Thoracic aorta (tissue), 2 donors: Measurements from ENCODE around the gene COLEC12. TPM values are rescaled to one million over a fixed set of nuclear protein-coding genes. Genes with fewer than 3 reads are reported as not detected.

Experiments used
- ATAC-seq: fragments of 150-250 bp; one replicate; pipeline ENCODE4 v1.8.0; 2017; ENCODE audit warnings: low read depth; ENCODE audit not compliant: insufficient number of reproducible peaks, low FRiP score
- DNase-seq: peaks from one replicate; pipeline ENCODE4 v3.0.0-alpha.2; 2020; ENCODE audit warnings: low spot score
- H3K27ac ChIP-seq, 2 donors: fragments of 200-600 bp; sonication (generic); 1 replicate in 1 of 2; 2 replicates in 1 of 2; pipeline ENCODE4 v1.5.1; 2016; ENCODE audit warnings: mild to moderate bottlenecking in 2 of 2, moderate library complexity in 2 of 2
- H3K27me3 ChIP-seq: fragments of 200-600 bp; sonication (generic); replicated peaks from 2 replicates; pipeline ENCODE4 v1.6.0; 2016; ENCODE audit warnings: mild to moderate bottlenecking; ENCODE audit not compliant: insufficient read depth
- H3K36me3 ChIP-seq: fragments of 200-600 bp; sonication (generic); one replicate; pipeline ENCODE4 v1.5.1; 2016
- H3K4me1 ChIP-seq, 2 donors: fragments of 200-600 bp; sonication (generic); 1 replicate in 1 of 2; 2 replicates in 1 of 2; pipeline versions ENCODE4 v1.5.1 to v1.6.0; 2016; ENCODE audit warnings: low read depth in 2 of 2, mild to moderate bottlenecking in 1 of 2; ENCODE audit not compliant: control insufficient read depth in 1 of 2
- H3K4me3 ChIP-seq: fragments of 200-600 bp; sonication (generic); 2 replicates; pipeline ENCODE4 v1.5.1; 2016; ENCODE audit warnings: mild to moderate bottlenecking
- H3K9me3 ChIP-seq: fragments of 200-600 bp; sonication (generic); 2 replicates; pipeline ENCODE4 v1.5.1; 2016
- total RNA-seq, 2 donors: library from RNA; depleted of rRNA; stranded (reverse); fragments of >200 nt; gene quantifications; one replicate each; pipeline versions ENCODE4 v1.1.0 to v1.2.3, GENCODE V29; 2016
- TF ChIP-seq, protein P1 (sequence below): fragments of 200-600 bp; sonication (generic); IDR thresholded peaks from one replicate; pipeline ENCODE4 v1.5.1; 2019; ENCODE audit warnings: antibody characterized with exemption

COLEC12 gene
- total RNA-seq, 2 donors from 2014 or later, result 19.3 to 21.3 TPM

GRCh38 chr18:513826-514530 is 13.5 kb upstream of the COLEC12 start:
- H3K27me3 ChIP-seq, result no peaks in the 10 kb centered on the region
- no peak overlapping the region for H3K27ac ChIP-seq
- no peak overlapping the region for H3K4me3 ChIP-seq
- DNase-seq (no peak), ATAC-seq (no peak)
- H3K4me1 ChIP-seq, result peaks cover 0 to 6% of the 10 kb centered on the region in 2 donors
- TF ChIP-seq, protein P1, sequence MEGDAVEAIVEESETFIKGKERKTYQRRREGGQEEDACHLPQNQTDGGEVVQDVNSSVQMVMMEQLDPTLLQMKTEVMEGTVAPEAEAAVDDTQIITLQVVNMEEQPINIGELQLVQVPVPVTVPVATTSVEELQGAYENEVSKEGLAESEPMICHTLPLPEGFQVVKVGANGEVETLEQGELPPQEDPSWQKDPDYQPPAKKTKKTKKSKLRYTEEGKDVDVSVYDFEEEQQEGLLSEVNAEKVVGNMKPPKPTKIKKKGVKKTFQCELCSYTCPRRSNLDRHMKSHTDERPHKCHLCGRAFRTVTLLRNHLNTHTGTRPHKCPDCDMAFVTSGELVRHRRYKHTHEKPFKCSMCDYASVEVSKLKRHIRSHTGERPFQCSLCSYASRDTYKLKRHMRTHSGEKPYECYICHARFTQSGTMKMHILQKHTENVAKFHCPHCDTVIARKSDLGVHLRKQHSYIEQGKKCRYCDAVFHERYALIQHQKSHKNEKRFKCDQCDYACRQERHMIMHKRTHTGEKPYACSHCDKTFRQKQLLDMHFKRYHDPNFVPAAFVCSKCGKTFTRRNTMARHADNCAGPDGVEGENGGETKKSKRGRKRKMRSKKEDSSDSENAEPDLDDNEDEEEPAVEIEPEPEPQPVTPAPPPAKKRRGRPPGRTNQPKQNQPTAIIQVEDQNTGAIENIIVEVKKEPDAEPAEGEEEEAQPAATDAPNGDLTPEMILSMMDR, result no peak
- H3K9me3 ChIP-seq, result no peaks in the 10 kb centered on the region
- no peaks in the 10 kb centered on the region for H3K36me3 ChIP-seq

GRCh38 chr18:512957-513356 is 12.5 kb upstream of the COLEC12 start:
- no peaks in the 10 kb centered on the region for H3K27me3 ChIP-seq
- DNase-seq (no peak), ATAC-seq (no peak)
- H3K4me1 ChIP-seq, result no peaks in the 10 kb centered on the region
- no peaks in the 10 kb centered on the region for H3K9me3 ChIP-seq
- TF ChIP-seq, protein P1, result no peak
- H3K4me3 ChIP-seq, result no peak overlapping the region
- H3K27ac ChIP-seq, result no peak overlapping the region
- no peaks in the 10 kb centered on the region for H3K36me3 ChIP-seq

- DNase-seq (no peak), ATAC-seq (no peak)
- Histone ChIP-seq H3K4me3 (no peak overlapping the region), H3K9me3 (no peaks in the 10 kb centered on the region), H3K36me3 (no peaks in the 10 kb centered on the region), H3K27me3 (no peaks in the 10 kb centered on the region), H3K4me1 (no peaks in the 10 kb centered on the region), H3K27ac (no peak overlapping the region)
- TF ChIP-seq, protein P1, result no peak
Observed at GRCh38 chr18:508835-509234, 8.3 kb upstream of the COLEC12 start.

DNA sequence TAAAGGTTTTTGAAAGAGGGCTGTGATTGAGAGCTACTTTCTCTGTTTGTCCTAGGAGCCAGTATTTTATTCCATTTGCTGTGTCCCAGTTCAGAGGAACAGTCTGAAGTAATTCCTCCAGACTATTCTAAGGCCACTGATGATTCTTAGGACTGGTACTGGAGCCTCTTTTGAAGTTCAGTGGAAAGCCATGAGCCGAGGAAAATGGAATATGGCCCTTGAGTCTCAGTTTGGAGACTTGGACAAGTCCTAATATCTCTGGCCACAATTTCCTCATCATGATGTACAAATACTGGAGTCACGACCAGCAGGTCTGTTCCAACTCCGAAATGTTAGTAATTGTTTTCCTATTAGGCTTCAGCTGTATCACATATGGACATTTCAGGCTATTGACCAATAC is 7.1 kb upstream of the COLEC12 start:
- TF ChIP-seq, protein P1, result no peak
- no peak overlapping the region for H3K27ac ChIP-seq
- ATAC-seq, result no peak
- no peak for DNase-seq
- no peaks in the 10 kb centered on the region for H3K9me3 ChIP-seq
- H3K27me3 ChIP-seq, result no peaks in the 10 kb centered on the region
- H3K36me3 ChIP-seq, result no peaks in the 10 kb centered on the region
- no peaks in the 10 kb centered on the region for H3K4me1 ChIP-seq
- no peak overlapping the region for H3K4me3 ChIP-seq

GRCh38 chr18:506801-507200 is 6.3 kb upstream of the COLEC12 start:
- H3K27me3 ChIP-seq, result no peaks in the 10 kb centered on the region
- no peak overlapping the region for H3K4me3 ChIP-seq
- TF ChIP-seq, protein P1, result no peak
- DNase-seq (no peak), ATAC-seq (no peak)
- H3K27ac ChIP-seq, result no peak overlapping the region
- H3K9me3 ChIP-seq, result no peaks in the 10 kb centered on the region
- H3K36me3 ChIP-seq, result no peaks in the 10 kb centered on the region
- H3K4me1 ChIP-seq, result no peaks in the 10 kb centered on the region
